Endodermal cell (in vitro differentiated cells): ENCODE results near the gene STT3A. TPM values are rescaled to one million over a fixed set of nuclear protein-coding genes. Genes with fewer than 3 reads are reported as not detected.

ENCODE experiments used
- DNase-seq: peaks from one replicate; pipeline ENCODE4 v3.0.0-alpha.2; 2017
- H3K27ac ChIP-seq: 2 replicates; pipeline ENCODE4 v1.5.1; 2013; ENCODE audit warnings: mild to moderate bottlenecking, low read depth, low read length, moderate library complexity
- H3K27me3 ChIP-seq: 2 replicates; pipeline ENCODE4 v1.6.1; 2013; ENCODE audit warnings: mild to moderate bottlenecking, low read length, moderate library complexity; ENCODE audit not compliant: insufficient read depth, control insufficient read depth, poor library complexity, severe bottlenecking
- H3K36me3 ChIP-seq: 2 replicates; pipeline ENCODE4 v1.7.0; 2013; ENCODE audit warnings: mild to moderate bottlenecking, low read length, moderate library complexity; ENCODE audit not compliant: control insufficient read depth, insufficient read depth
- H3K4me1 ChIP-seq: one replicate; pipeline ENCODE4 v1.7.0; 2013; ENCODE audit warnings: low read length; ENCODE audit not compliant: control insufficient read depth, insufficient read depth
- H3K4me3 ChIP-seq: 2 replicates; pipeline ENCODE4 v1.5.1; 2013; ENCODE audit warnings: mild to moderate bottlenecking, low read length, moderate library complexity
- H3K9ac ChIP-seq: 2 replicates; pipeline ENCODE4 v1.6.1; 2013; ENCODE audit warnings: mild to moderate bottlenecking, low read length, moderate library complexity; ENCODE audit not compliant: poor library complexity, severe bottlenecking; ENCODE audit errors: extremely low read depth
- H3K9me3 ChIP-seq: 2 replicates; pipeline ENCODE4 v1.6.1; 2013; ENCODE audit warnings: mild to moderate bottlenecking, low read length, moderate library complexity; ENCODE audit not compliant: control insufficient read depth
- H3K27ac Mint-ChIP-seq: 2 replicates; pipeline ENCODE4 v1.8.0; 2020; ENCODE audit warnings: mixed read lengths
- H3K27me3 Mint-ChIP-seq: 2 replicates; pipeline ENCODE4 v1.8.0; 2021; ENCODE audit warnings: mild to moderate bottlenecking, mixed read lengths; ENCODE audit not compliant: insufficient read depth
- H3K36me3 Mint-ChIP-seq: 2 replicates; pipeline ENCODE4 v1.8.0; 2020; ENCODE audit warnings: low read depth, mixed read lengths
- H3K4me1 Mint-ChIP-seq: 2 replicates; pipeline ENCODE4 v1.8.0; 2020; ENCODE audit warnings: mixed read lengths
- H3K4me3 Mint-ChIP-seq: 2 replicates; pipeline ENCODE4 v1.8.0; 2020; ENCODE audit warnings: mild to moderate bottlenecking, moderate library complexity, mixed read lengths
- H3K9me3 Mint-ChIP-seq: 2 replicates; pipeline ENCODE4 v1.8.0; 2020; ENCODE audit warnings: mild to moderate bottlenecking, mixed read lengths
- WGBS, 2 experiments: methylation state at CpG; one replicate each; pipeline versions ENCODE4 v1.1.5 to v1.1.7; 2013; ENCODE audit warnings: missing lambda C conversion rate in 2 of 2, mixed read lengths in 1 of 2; ENCODE audit not compliant: insufficient coverage in 1 of 2, insufficient read length in 1 of 2; 5-methylcytosine and 5-hydroxymethylcytosine counted together
- total RNA-seq, 2 donors: library from RNA; stranded (reverse); fragmentation: NEBNext Ultra II Directional in 1 of 2; extraction: Animal tissue kit (Norgen Biotek cat#: 25700) in 1 of 2; gene quantifications; 2 replicates in 1 of 2; 3 replicates in 1 of 2; pipeline ENCODE4 v1.2.1, GENCODE V29; 2021
- TF ChIP-seq, protein P1 (sequence below): fragments of 200-600 bp; sonication (generic); conservative IDR thresholded peaks from 2 replicates; pipeline ENCODE4 v1.5.0; 2021; ENCODE audit warnings: antibody characterized with exemption, mild to moderate bottlenecking

STT3A gene
- total RNA-seq, 2 donors from 2014 or later = 158 to 159 TPM

DNA sequence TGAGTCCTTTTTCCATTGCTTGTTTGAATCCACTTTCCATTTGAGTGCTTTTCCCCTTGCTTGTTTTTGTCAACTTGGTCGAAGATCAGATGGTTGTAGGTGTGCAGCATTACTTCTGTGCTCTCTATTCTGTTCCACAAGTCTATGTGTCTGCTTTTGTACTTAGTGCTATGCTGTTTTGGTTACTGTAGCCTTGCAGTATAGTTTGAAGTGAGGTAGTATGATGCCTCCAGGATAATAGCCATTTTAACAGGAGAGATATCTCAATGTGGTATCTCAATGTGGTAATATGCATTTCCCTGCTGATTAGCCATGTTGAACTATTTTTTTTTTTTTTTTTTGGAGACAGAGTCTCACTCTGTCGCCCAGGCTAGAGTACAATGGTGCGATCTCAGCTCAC lies 71.3 kb downstream of the STT3A start:
- Mint-ChIP-seq H3K9me3 (peaks cover 37% of the 10 kb centered on the region), H3K4me3 (no peak overlapping the region), H3K36me3 (peaks cover 67% of the 10 kb centered on the region), H3K27me3 (no peaks in the 10 kb centered on the region), H3K4me1 (no peaks in the 10 kb centered on the region), H3K27ac (no peak overlapping the region)
- WGBS, 2 experiments = 100% methylated on average over 1 of the region's 3 CpGs
- Histone ChIP-seq H3K9me3 (peaks cover 32% of the 10 kb centered on the region), H3K4me1 (no peaks in the 10 kb centered on the region), H3K36me3 (peaks cover 65% of the 10 kb centered on the region), H3K27me3 (no peaks in the 10 kb centered on the region), H3K9ac (no peak overlapping the region), H3K4me3 (no peak overlapping the region), H3K27ac (no peak overlapping the region)
- TF ChIP-seq, protein P1, sequence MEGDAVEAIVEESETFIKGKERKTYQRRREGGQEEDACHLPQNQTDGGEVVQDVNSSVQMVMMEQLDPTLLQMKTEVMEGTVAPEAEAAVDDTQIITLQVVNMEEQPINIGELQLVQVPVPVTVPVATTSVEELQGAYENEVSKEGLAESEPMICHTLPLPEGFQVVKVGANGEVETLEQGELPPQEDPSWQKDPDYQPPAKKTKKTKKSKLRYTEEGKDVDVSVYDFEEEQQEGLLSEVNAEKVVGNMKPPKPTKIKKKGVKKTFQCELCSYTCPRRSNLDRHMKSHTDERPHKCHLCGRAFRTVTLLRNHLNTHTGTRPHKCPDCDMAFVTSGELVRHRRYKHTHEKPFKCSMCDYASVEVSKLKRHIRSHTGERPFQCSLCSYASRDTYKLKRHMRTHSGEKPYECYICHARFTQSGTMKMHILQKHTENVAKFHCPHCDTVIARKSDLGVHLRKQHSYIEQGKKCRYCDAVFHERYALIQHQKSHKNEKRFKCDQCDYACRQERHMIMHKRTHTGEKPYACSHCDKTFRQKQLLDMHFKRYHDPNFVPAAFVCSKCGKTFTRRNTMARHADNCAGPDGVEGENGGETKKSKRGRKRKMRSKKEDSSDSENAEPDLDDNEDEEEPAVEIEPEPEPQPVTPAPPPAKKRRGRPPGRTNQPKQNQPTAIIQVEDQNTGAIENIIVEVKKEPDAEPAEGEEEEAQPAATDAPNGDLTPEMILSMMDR = no peak
- DNase-seq = no peak

DNA sequence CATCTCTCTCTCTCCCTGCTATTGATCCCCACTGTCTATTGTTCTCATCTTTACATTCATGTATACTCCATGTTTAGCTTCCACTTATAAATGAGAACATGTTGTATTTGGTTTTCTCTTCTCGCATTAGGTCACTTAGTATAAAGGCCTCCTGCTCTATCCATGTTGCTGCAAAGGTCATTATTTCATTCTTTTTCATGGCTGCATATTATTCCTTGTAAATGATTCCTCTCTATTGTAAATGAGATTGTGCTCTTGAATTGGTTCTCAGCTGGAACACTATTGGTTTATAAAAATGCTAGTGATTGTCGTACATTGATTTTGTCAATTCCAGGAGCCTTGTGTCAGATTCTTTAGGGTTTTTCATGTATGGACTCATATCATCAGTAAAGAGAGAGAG lies 74.5 kb downstream of the STT3A start:
- Mint-ChIP-seq H3K27me3 (no peaks in the 10 kb centered on the region), H3K4me3 (no peak overlapping the region), H3K27ac (no peak overlapping the region), H3K36me3 (peaks cover 69% of the 10 kb centered on the region), H3K9me3 (peaks cover 37% of the 10 kb centered on the region), H3K4me1 (no peaks in the 10 kb centered on the region)
- Histone ChIP-seq H3K27me3 (no peaks in the 10 kb centered on the region), H3K27ac (no peak overlapping the region), H3K4me3 (no peak overlapping the region), H3K4me1 (no peaks in the 10 kb centered on the region), H3K36me3 (peaks cover 70% of the 10 kb centered on the region), H3K9me3 (peaks cover 32% of the 10 kb centered on the region), H3K9ac (no peak overlapping the region)
- no peak for DNase-seq
- TF ChIP-seq, protein P1 = no peak
- WGBS, 2 experiments = 90 to 94% methylated on average over 1 to 2 of the region's 2 CpGs

DNA sequence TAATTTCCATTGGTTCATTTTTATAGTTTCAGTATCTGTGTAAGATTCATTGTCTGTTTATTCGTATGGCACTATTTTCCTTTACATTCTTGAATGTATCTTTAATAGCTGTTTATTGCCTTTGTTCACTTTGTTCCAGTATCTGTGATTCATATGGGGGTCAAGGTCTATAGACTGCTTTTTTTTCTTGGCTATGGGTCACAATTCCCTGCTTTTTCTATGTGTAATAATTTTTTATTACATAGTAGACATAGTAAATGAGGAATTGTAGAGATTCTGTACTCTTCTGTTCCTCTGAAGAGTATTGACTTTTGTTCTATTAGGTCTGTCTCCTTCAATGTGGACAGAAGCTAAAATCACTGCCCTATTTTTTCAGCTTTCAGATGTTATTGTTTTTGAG lies 77.5 kb downstream of the STT3A start:
- Mint-ChIP-seq H3K36me3 (peaks cover 44% of the 10 kb centered on the region), H3K27ac (no peak overlapping the region), H3K4me3 (no peak overlapping the region), H3K9me3 (peaks cover 17% of the 10 kb centered on the region), H3K4me1 (no peaks in the 10 kb centered on the region), H3K27me3 (no peaks in the 10 kb centered on the region)
- TF ChIP-seq, protein P1 = no peak
- Histone ChIP-seq H3K4me1 (no peaks in the 10 kb centered on the region), H3K36me3 (peaks cover 47% of the 10 kb centered on the region), H3K4me3 (no peak overlapping the region), H3K27me3 (no peaks in the 10 kb centered on the region), H3K27ac (no peak overlapping the region), H3K9me3 (peaks cover 18% of the 10 kb centered on the region), H3K9ac (no peak overlapping the region)
- WGBS, 2 experiments = 100% methylated on average over 1 of the region's 1 CpG; no CpG with 5 or more reads in 1 of the 2 experiments
- DNase-seq = no peak
